B cell (primary cell): ENCODE measurements around the gene NLRP4. TPM values are rescaled to one million over a fixed set of nuclear protein-coding genes. Genes with fewer than 3 reads are reported as not detected.
A peak's percentile ranks its signal among the peaks of the same experiment; 100 is the strongest.

Experiments
- ATAC-seq: fragments of 200-7000 bp; cut with Tn5 transposase; one replicate; pipeline ENCODE4 v1.10.0; 2021; ENCODE audit warnings: low read depth, mild to moderate bottlenecking, moderate number of reproducible peaks, moderate library complexity
- CTCF ChIA-PET: fragments of 350-600 bp; sonication (Branson Sonifier 250); formaldehyde crosslinking; loops from one replicate; lab custom pipeline; 2021; ENCODE audit warnings: antibody characterized with exemption, inconsistent platforms; lab: Charles Lee
- POLR2A ChIA-PET: fragments of 350-600 bp; sonication (Branson Sonifier 250); formaldehyde crosslinking; loops from one replicate; lab custom pipeline; 2021; ENCODE audit warnings: antibody characterized with exemption; lab: Charles Lee
- DNase-seq: peaks from one replicate; pipeline ENCODE4 v3.0.0; 2013
- H2AFZ ChIP-seq: 2 replicates; pipeline ENCODE4 v1.6.1; 2012; ENCODE audit warnings: mild to moderate bottlenecking, low read depth, low read length; ENCODE audit not compliant: insufficient read depth, poor library complexity, severe bottlenecking
- H3K27ac ChIP-seq, 2 donors: 1 replicate in 1 of 2; 2 replicates in 1 of 2; pipeline ENCODE4 v1.5.1; 2012 to 2013; ENCODE audit warnings: low read length in 2 of 2, mild to moderate bottlenecking in 2 of 2, moderate library complexity in 1 of 2
- H3K27me3 ChIP-seq, 4 experiments: fragments of 200-600 bp in 1 of 4; sonication (generic) in 1 of 4; replicated peaks in 1 of 4; 1 replicate in 2 of 4; 2 replicates in 2 of 4; pipeline versions ENCODE4 v1.6.1 to v1.7.0; 2013 to 2016; ENCODE audit warnings: low read length in 3 of 4, mild to moderate bottlenecking in 2 of 4, mixed read lengths in 1 of 4, moderate library complexity in 1 of 4; ENCODE audit not compliant: insufficient read depth in 4 of 4, control insufficient read depth in 3 of 4; ENCODE audit errors: control extremely low read depth in 1 of 4
- H3K36me3 ChIP-seq, 2 experiments: replicated peaks in 1 of 2; 1 replicate in 1 of 2; 2 replicates in 1 of 2; pipeline versions ENCODE4 v1.6.1 to v1.7.1; 2013; ENCODE audit warnings: low read length in 1 of 2; ENCODE audit not compliant: insufficient read depth in 2 of 2, control insufficient read depth in 1 of 2; ENCODE audit errors: control extremely low read depth in 1 of 2, extremely low read depth in 1 of 2
- H3K4me1 ChIP-seq, 2 donors: fragments of 200-600 bp in 1 of 2; sonication (generic) in 1 of 2; 1 replicate in 1 of 2; 2 replicates in 1 of 2; pipeline versions ENCODE4 v1.5.1 to v1.6.1; 2013 to 2017; ENCODE audit warnings: low read length in 2 of 2; ENCODE audit not compliant: control insufficient read depth in 2 of 2, insufficient read depth in 2 of 2
- H3K4me2 ChIP-seq: replicated peaks from 2 replicates; pipeline ENCODE3; 2012; ENCODE audit warnings: mild to moderate bottlenecking, low read depth, low read length; ENCODE audit not compliant: poor library complexity, severe bottlenecking
- H3K4me3 ChIP-seq, 5 experiments: fragments of 200-600 bp in 1 of 5; sonication (generic) in 1 of 5; 1 replicate in 3 of 5; 2 replicates in 2 of 5; pipeline versions ENCODE4 v1.5.1 to v1.7.0; 2011 to 2016; ENCODE audit warnings: low read length in 4 of 5, mild to moderate bottlenecking in 4 of 5, low read depth in 2 of 5, control low read depth in 1 of 5, moderate library complexity in 1 of 5; ENCODE audit not compliant: insufficient read depth in 1 of 5; ENCODE audit errors: control extremely low read depth in 1 of 5, extremely low read depth in 1 of 5
- H3K79me2 ChIP-seq: fragments of 200-600 bp; sonication (generic); one replicate; pipeline ENCODE4 v1.6.0; 2016; ENCODE audit warnings: low read length; ENCODE audit not compliant: control insufficient read depth, insufficient read depth
- H3K9ac ChIP-seq: fragments of 200-600 bp; sonication (generic); 2 replicates; pipeline ENCODE4 v1.6.1; 2017; ENCODE audit warnings: mild to moderate bottlenecking, low read length, moderate library complexity
- H3K9me3 ChIP-seq, 3 donors: one replicate each; pipeline versions ENCODE4 v1.6.1 to v1.7.1; 2013; ENCODE audit warnings: low read length in 2 of 3; ENCODE audit not compliant: control insufficient read depth in 2 of 3, insufficient read depth in 1 of 3; ENCODE audit errors: control extremely low read depth in 1 of 3
- H4K20me1 ChIP-seq: 2 replicates; pipeline ENCODE4 v1.6.0; 2012; ENCODE audit warnings: mild to moderate bottlenecking, low read length; ENCODE audit not compliant: insufficient read depth, control insufficient read depth, poor library complexity, severe bottlenecking
- H3K27ac Mint-ChIP-seq: one replicate; pipeline ENCODE4 v1.8.0; 2021; ENCODE audit warnings: mixed read lengths
- H3K27me3 Mint-ChIP-seq: one replicate; pipeline ENCODE4 v1.8.0; 2021; ENCODE audit warnings: mixed read lengths
- H3K4me1 Mint-ChIP-seq: one replicate; pipeline ENCODE4 v1.8.0; 2021; ENCODE audit warnings: mixed read lengths
- H3K4me3 Mint-ChIP-seq: one replicate; pipeline ENCODE4 v1.8.0; 2021; ENCODE audit warnings: mixed read lengths
- H3K9me3 Mint-ChIP-seq: one replicate; pipeline ENCODE4 v1.8.0; 2022; ENCODE audit warnings: mixed read lengths; ENCODE audit not compliant: insufficient read depth
- CTCF ChIP-seq: fragments of 200-600 bp; IDR thresholded peaks from one replicate; pipeline ENCODE4 v1.8.0; 2022; ENCODE audit warnings: antibody characterized with exemption, mild to moderate bottlenecking
- EZH2 ChIP-seq: IDR thresholded peaks from 2 replicates; pipeline ENCODE4 v1.6.1; 2012; ENCODE audit warnings: borderline replicate concordance, low read depth, mild to moderate bottlenecking, moderate library complexity, low read length; ENCODE audit not compliant: insufficient read depth, poor library complexity, severe bottlenecking
- WGBS: methylation state at CpG from one replicate; pipeline ENCODE4 v1.1.5; 2013; ENCODE audit warnings: missing lambda C conversion rate; ENCODE audit not compliant: insufficient coverage; 5-methylcytosine and 5-hydroxymethylcytosine counted together
- intact Hi-C: fragments of 100-400 bp; cut with micrococcal nuclease; formaldehyde crosslinking; loops from one replicate; pipeline ENCODE4 v1.10.0; 2022
- polyA plus RNA-seq: library from polyadenylated mRNA; depleted of rRNA; stranded (reverse); fragments of >200 nt; gene quantifications from 2 replicates; pipeline ENCODE4 v1.2.3, GENCODE V29; 2012
- total RNA-seq, 2 donors: library from RNA; stranded (reverse); fragments of 120-200 nt in 1 of 2; gene quantifications; 1 replicate in 1 of 2; 2 replicates in 1 of 2; pipeline versions ENCODE4 v1.2.3 to v1.2.4, GENCODE V29; 2013 to 2022

Gene NLRP4
- total and polyA plus RNA-seq, 2 donors (not counting 1 experiment from before 2014, with no cell fraction given): 0.15 to 1.3 TPM

- no peak overlapping the region for H3K9ac ChIP-seq
- no peaks in the 10 kb centered on the region for H3K36me3 ChIP-seq
- WGBS: 54% methylated on average over 7 of the region's 9 CpGs
- CTCF ChIA-PET: no interaction called here
- Mint-ChIP-seq H3K27ac (no peak overlapping the region), H3K4me3 (no peak overlapping the region), H3K27me3 (peaks cover 24% of the 10 kb centered on the region), H3K9me3 (peaks cover 9% of the 10 kb centered on the region), H3K4me1 (no peaks in the 10 kb centered on the region)
- no peaks in the 10 kb centered on the region for H3K4me1 ChIP-seq
- H3K27me3 ChIP-seq: peaks cover 0 to 5% (median 0%) of the 10 kb centered on the region in 4 experiments
- no peak overlapping the region for H3K4me2 ChIP-seq
- no peaks in the 10 kb centered on the region for H3K79me2 ChIP-seq
- POLR2A ChIA-PET: no interaction called here
- H3K4me3 ChIP-seq: no peak overlapping the region
- no peak overlapping the region for H3K27ac ChIP-seq
- peaks cover 0 to 10% (median 5%) of the 10 kb centered on the region in 3 donors for H3K9me3 ChIP-seq
- ATAC-seq (no peak), DNase-seq (no peak)
- no peak overlapping the region for H2AFZ ChIP-seq
- TF ChIP-seq EZH2: no peak
- TF ChIP-seq CTCF: peak; percentile 9
- H4K20me1 ChIP-seq: no peaks in the 10 kb centered on the region
- intact Hi-C loops: no loop called here
These were observed 77.4 kb downstream of the NLRP4 start for GRCh38 chr19:55913643-55914268.

GRCh38 chr19:55923556-55923955, 87.2 kb downstream of the NLRP4 start:
- WGBS: 80% methylated on average over 1 of the region's 5 CpGs
- intact Hi-C loops: no loop called here
- no peak for TF ChIP-seq CTCF
- TF ChIP-seq EZH2: no peak
- no peak overlapping the region for H3K4me3 ChIP-seq
- H3K4me2 ChIP-seq: no peak overlapping the region
- no peak overlapping the region for H3K27ac ChIP-seq
- peaks cover 8% of the 10 kb centered on the region for H3K9me3 Mint-ChIP-seq
- H3K9ac ChIP-seq: no peak overlapping the region
- no peaks in the 10 kb centered on the region for H3K27me3 ChIP-seq
- no peak overlapping the region for H3K27ac Mint-ChIP-seq
- ATAC-seq: no peak
- H3K79me2 ChIP-seq: no peaks in the 10 kb centered on the region
- POLR2A ChIA-PET: no interaction called here
- H3K9me3 ChIP-seq: peaks cover 0 to 21% (median 18%) of the 10 kb centered on the region in 3 donors
- no peaks in the 10 kb centered on the region for H3K36me3 ChIP-seq
- no peak overlapping the region for H3K4me3 Mint-ChIP-seq
- CTCF ChIA-PET: no interaction called here
- no peak for DNase-seq
- H3K27me3 Mint-ChIP-seq: peaks cover 10% of the 10 kb centered on the region
- H3K4me1 Mint-ChIP-seq: no peaks in the 10 kb centered on the region
- no peaks in the 10 kb centered on the region for H4K20me1 ChIP-seq
- H3K4me1 ChIP-seq: no peaks in the 10 kb centered on the region
- no peak overlapping the region for H2AFZ ChIP-seq
